Body of pancreas (tissue), 4 donors: ENCODE measurements around the gene FARS2. TPM values are rescaled to one million over a fixed set of nuclear protein-coding genes. Genes with fewer than 3 reads are reported as not detected.

ENCODE experiments used
- ATAC-seq: fragments of 150-250 bp; one replicate; pipeline ENCODE4 v1.9.1; 2016
- DNase-seq, 4 donors: peaks; one replicate each; pipeline ENCODE4 v3.0.0-alpha.2; 2019
- H3K27ac ChIP-seq, 4 donors: fragments of 200-600 bp; sonication (generic); 1 replicate in 3 of 4; 2 replicates in 1 of 4; pipeline versions ENCODE4 v1.5.1 to v1.6.1; 2016 to 2019; ENCODE audit warnings: mild to moderate bottlenecking in 1 of 4, mixed read lengths in 1 of 4, moderate library complexity in 1 of 4
- H3K27me3 ChIP-seq, 2 donors: fragments of 200-600 bp; sonication (generic); one replicate each; pipeline ENCODE4 v1.6.0; 2016; ENCODE audit warnings: mild to moderate bottlenecking in 1 of 2
- H3K36me3 ChIP-seq, 2 donors: fragments of 200-600 bp; sonication (generic); replicated peaks in 1 of 2; 2 replicates each; pipeline ENCODE4 v1.5.1; 2016; ENCODE audit warnings: low read depth in 2 of 2; ENCODE audit not compliant: insufficient read depth in 1 of 2
- H3K4me1 ChIP-seq: fragments of 200-600 bp; sonication (generic); one replicate; pipeline ENCODE4 v1.6.0; 2016
- H3K4me3 ChIP-seq, 2 donors: fragments of 200-600 bp; sonication (generic); 1 replicate in 1 of 2; 2 replicates in 1 of 2; pipeline ENCODE4 v1.5.1; 2016 to 2019
- H3K9me3 ChIP-seq, 3 donors: fragments of 200-600 bp; sonication (generic); 1 replicate in 2 of 3; 2 replicates in 1 of 3; pipeline ENCODE4 v1.5.1; 2016
- POLR2A ChIP-seq, 3 donors: fragments of 450-650 bp; IDR thresholded peaks; one replicate each; pipeline ENCODE4 v1.6.1; 2016; ENCODE audit warnings: antibody characterized with exemption in 3 of 3, mild to moderate bottlenecking in 2 of 3
- WGBS, 2 donors: methylation state at CpG; one replicate each; pipeline ENCODE4 v1.1.5; 2017; 5-methylcytosine and 5-hydroxymethylcytosine counted together
- intact Hi-C: fragments of 100-400 bp; cut with DNase I; formaldehyde crosslinking; loops from one replicate; pipeline ENCODE4 v1.15.1; 2023
- total RNA-seq, 2 donors: library from RNA; depleted of rRNA; stranded (reverse); fragments of >200 nt; gene quantifications; one replicate each; pipeline ENCODE4 v1.1.0, GENCODE V29; 2016
- TF ChIP-seq, protein P1 (sequence below), 7 experiments: fragments of 450-650 bp in 4 of 7; fragments of 200-600 bp in 3 of 7; sonication (generic) in 3 of 7; IDR thresholded peaks; one replicate each; pipeline ENCODE4 v1.5.1; 2016 to 2019; ENCODE audit warnings: antibody characterized with exemption in 7 of 7

The FARS2 gene
- total RNA-seq, 2 donors from 2014 or later, result 6.5 to 9.6 TPM

DNA sequence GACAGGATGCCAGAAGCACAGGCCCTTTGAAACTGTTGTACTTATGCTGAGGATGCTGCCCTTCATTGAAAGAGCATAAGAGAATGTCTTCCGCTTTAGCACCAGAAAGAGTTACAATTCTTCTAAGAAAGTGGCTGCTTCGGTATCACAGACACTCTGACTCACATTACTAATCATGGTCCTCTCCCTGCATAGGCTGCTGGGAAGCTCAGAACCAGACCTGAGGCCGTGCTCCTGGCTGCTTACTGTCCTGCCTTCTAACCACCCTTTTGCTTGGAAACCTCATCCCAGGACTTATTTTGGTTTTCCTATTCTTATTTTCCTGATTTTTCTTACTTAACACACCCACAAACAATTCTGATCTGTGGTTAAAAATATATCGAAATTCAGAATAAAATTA lies 23.5 kb upstream of the FARS2 start:
- TF ChIP-seq POLR2A (IDR thresholded peaks at IDR 0.05), result no peak
- TF ChIP-seq, protein P1, sequence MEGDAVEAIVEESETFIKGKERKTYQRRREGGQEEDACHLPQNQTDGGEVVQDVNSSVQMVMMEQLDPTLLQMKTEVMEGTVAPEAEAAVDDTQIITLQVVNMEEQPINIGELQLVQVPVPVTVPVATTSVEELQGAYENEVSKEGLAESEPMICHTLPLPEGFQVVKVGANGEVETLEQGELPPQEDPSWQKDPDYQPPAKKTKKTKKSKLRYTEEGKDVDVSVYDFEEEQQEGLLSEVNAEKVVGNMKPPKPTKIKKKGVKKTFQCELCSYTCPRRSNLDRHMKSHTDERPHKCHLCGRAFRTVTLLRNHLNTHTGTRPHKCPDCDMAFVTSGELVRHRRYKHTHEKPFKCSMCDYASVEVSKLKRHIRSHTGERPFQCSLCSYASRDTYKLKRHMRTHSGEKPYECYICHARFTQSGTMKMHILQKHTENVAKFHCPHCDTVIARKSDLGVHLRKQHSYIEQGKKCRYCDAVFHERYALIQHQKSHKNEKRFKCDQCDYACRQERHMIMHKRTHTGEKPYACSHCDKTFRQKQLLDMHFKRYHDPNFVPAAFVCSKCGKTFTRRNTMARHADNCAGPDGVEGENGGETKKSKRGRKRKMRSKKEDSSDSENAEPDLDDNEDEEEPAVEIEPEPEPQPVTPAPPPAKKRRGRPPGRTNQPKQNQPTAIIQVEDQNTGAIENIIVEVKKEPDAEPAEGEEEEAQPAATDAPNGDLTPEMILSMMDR (IDR thresholded peaks at IDR 0.05), result no peak
- Histone ChIP-seq H3K27me3 (no peaks in the 10 kb centered on the region), H3K9me3 (no peaks in the 10 kb centered on the region), H3K27ac (no peak overlapping the region), H3K4me1 (no peaks in the 10 kb centered on the region), H3K4me3 (no peak overlapping the region), H3K36me3 (no peaks in the 10 kb centered on the region)
- intact Hi-C loops, result no loop called here
- WGBS, 2 donors, result 85 to 88% methylated on average over 4 of the region's 4 CpGs
- no peak for ATAC-seq
- no peak for DNase-seq

DNA sequence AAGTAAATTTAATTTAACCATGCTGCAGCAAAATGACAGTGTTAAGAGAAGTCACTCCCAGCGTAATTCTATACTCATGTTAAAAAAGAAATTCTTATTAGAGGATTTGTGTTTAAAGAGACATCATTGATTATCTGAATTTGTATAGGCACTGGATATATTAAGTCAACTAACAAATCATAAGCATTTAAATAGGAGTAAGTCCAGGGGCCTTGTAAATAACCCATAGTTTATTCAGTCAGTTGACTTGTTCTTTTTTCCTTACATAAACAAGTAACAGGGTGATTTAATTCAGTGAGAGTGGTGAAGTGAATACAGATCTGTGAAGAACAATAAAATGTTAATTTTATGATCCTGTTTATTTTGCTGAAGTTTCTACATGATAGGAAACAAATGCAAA lies 23.0 kb upstream of the FARS2 start:
- intact Hi-C loops, result no loop called here
- no peaks in the 10 kb centered on the region for H3K9me3 ChIP-seq
- no peaks in the 10 kb centered on the region for H3K36me3 ChIP-seq
- H3K27me3 ChIP-seq, result no peaks in the 10 kb centered on the region
- no peak for DNase-seq
- H3K27ac ChIP-seq, result no peak overlapping the region
- WGBS, 2 donors, result 86 to 93% methylated on average over 1 of the region's 1 CpG
- no peak for TF ChIP-seq POLR2A (IDR thresholded peaks at IDR 0.05)
- H3K4me1 ChIP-seq, result no peaks in the 10 kb centered on the region
- no peak overlapping the region for H3K4me3 ChIP-seq
- no peak for ATAC-seq

DNA sequence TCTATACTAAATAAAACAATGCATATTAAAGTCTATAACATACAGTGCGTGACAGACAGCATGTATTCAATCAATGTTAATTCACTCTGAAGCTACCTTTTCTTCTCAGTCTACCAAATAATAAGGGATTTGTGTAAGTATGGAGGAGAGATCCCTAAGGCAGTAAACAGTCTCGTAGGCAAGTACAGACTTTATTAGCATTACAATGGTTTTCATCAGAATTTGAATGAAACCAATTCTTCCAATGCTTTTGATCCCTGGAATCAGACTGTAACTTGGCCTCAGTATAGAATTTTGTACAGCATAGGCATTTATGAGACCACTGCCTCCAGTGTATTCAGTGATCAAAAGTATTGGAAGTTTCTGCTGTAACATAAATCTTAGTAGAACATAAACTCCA lies 20.1 kb upstream of the FARS2 start:
- Histone ChIP-seq H3K4me1 (no peaks in the 10 kb centered on the region), H3K27me3 (no peaks in the 10 kb centered on the region), H3K27ac (no peak overlapping the region), H3K36me3 (no peaks in the 10 kb centered on the region), H3K9me3 (no peaks in the 10 kb centered on the region), H3K4me3 (no peak overlapping the region)
- ATAC-seq (no peak), DNase-seq (no peak)
- intact Hi-C loops, result no loop called here
- TF ChIP-seq, protein P1 (IDR thresholded peaks at IDR 0.05), result no peak
- 95% methylated on average over 2 of the region's 2 CpGs for WGBS, 2 donors

DNA sequence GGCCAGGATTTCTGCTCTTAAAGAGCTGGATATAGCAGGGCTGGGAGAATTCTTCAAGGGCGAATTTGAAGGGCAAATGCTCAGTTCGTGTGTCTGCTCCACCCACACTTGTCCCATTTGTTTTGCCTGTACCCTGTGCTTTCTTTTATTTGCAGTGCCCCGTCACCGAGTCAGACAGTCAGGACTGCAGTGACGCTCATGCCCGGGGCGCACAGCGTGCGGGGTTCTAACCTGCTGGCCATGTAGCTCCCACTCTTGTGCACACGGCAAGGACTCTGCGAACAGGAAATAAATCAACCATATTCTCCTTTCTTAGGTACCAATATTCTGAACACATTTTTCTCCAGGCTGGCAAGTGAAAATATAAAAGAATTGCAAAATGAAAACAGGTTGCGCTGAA lies 18.2 kb upstream of the FARS2 start:
- H3K4me3 ChIP-seq, result no peak overlapping the region
- H3K27ac ChIP-seq, result no peak overlapping the region
- no peaks in the 10 kb centered on the region for H3K4me1 ChIP-seq
- no peaks in the 10 kb centered on the region for H3K36me3 ChIP-seq
- H3K9me3 ChIP-seq, result no peaks in the 10 kb centered on the region
- DNase-seq, result no peak
- 89% methylated on average over 12 of the region's 12 CpGs for WGBS, 2 donors
- H3K27me3 ChIP-seq, result no peaks in the 10 kb centered on the region
- intact Hi-C loops, result no loop called here
- ATAC-seq, result no peak
- TF ChIP-seq, protein P1 (IDR thresholded peaks at IDR 0.05), result no peak
- TF ChIP-seq POLR2A (IDR thresholded peaks at IDR 0.05), result no peak

DNA sequence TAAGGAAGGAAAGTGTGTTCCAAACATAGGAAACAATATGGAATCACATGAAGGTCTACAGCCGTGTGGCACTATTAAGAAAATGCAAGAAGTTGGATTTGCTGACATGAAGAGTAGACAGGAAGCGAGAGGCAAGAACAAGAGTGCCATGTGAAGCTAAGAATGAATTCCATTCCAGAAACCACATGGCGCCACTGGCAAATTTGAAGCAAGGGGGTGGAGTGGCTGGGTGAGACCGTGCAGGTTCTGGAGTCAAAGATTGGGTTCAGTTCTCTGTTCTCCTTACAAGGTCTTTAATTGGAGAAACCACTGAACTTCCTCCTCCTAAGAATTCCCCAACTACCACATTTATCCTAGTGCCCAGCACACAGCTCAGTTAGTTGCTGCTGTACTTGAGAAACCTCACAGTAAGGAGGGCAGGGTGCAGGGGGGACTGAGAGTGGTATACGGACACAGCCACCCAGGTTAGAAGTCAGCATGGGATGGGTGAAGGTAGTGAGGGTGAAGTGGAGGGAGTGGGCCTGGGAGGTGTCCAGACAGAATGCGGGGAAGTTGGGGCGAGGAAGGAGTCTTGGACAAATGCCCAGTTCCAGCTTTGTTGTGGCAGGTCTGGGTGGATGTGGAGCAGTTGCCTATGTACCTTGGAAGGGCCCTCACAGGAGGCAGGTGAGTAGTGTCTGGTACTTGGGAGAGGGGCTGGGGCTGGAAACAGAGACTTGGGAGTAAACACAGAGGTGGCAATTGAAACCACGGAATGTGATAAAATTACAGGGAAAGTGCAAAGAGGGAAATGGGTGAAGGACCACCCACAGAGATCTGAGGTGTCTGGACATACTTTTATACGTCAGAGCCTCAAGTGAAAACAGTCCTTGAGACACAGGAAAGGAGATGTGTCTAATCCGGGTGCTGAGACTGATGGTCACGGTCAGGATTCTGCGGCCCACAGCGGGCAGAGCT lies 14.9 kb upstream of the FARS2 start:
- no peak for DNase-seq
- H3K27ac ChIP-seq, result no peak overlapping the region
- intact Hi-C loops, result no loop called here
- 88 to 89% methylated on average over 13 of the region's 13 CpGs for WGBS, 2 donors
- H3K4me1 ChIP-seq, result no peaks in the 10 kb centered on the region
- no peak overlapping the region for H3K4me3 ChIP-seq
- no peak for TF ChIP-seq POLR2A (IDR thresholded peaks at IDR 0.05)
- TF ChIP-seq, protein P1 (IDR thresholded peaks at IDR 0.05), result no peak
- ATAC-seq, result no peak
- no peaks in the 10 kb centered on the region for H3K36me3 ChIP-seq
- no peaks in the 10 kb centered on the region for H3K27me3 ChIP-seq
- no peaks in the 10 kb centered on the region for H3K9me3 ChIP-seq
